Panc1 (cell line): ENCODE results near the gene DGCR8. TPM values are rescaled to one million over a fixed set of nuclear protein-coding genes. Genes with fewer than 3 reads are reported as not detected.

Source experiments
- ATAC-seq: fragments of 200-7000 bp; cut with Tn5 transposase; 2 replicates; pipeline ENCODE4 v1.9.1; 2020; ENCODE audit warnings: mild to moderate bottlenecking, moderate library complexity
- BruUV-seq: library from RNA; stranded (reverse); fragments of 400-500 nt; replicated peaks from 2 replicates; lab custom pipeline; 2021; lab: Mats Ljungman, UMichigan
- CTCF ChIA-PET: fragments of 300-600 bp; sonication (Branson Sonifier 250); formaldehyde crosslinking; loops from one replicate; lab custom pipeline; 2022; ENCODE audit warnings: antibody characterized with exemption; lab: Charles Lee
- POLR2A ChIA-PET: fragments of 300-600 bp; sonication (Branson Sonifier 250); formaldehyde crosslinking; loops from one replicate; lab custom pipeline; 2022; ENCODE audit warnings: antibody characterized with exemption; lab: Charles Lee
- DNase-seq: peaks from one replicate; pipeline ENCODE4 v3.0.0-alpha.2; 2010; ENCODE audit warnings: low read depth, low spot score
- H3K27ac ChIP-seq: 2 replicates; pipeline ENCODE4 v1.5.1; 2011; ENCODE audit warnings: mild to moderate bottlenecking, low read length, inconsistent platforms
- H3K27me3 ChIP-seq: fragments of 200-500 bp; sonication (Bioruptor generic); 2 replicates; pipeline ENCODE4 v1.6.0; 2014; ENCODE audit warnings: low read length, inconsistent platforms; ENCODE audit not compliant: control insufficient read depth, insufficient read depth
- H3K36me3 ChIP-seq: fragments of 200-500 bp; sonication (Bioruptor generic); 2 replicates; pipeline ENCODE4 v1.5.1; 2014; ENCODE audit warnings: inconsistent platforms, mild to moderate bottlenecking, low read length, moderate library complexity; ENCODE audit not compliant: control insufficient read depth, insufficient read depth
- H3K4me1 ChIP-seq: 2 replicates; pipeline ENCODE4 v1.5.1; 2011; ENCODE audit warnings: inconsistent platforms, mild to moderate bottlenecking, low read length, moderate library complexity; ENCODE audit not compliant: control insufficient read depth, insufficient read depth
- H3K4me3 ChIP-seq, 2 experiments: 2 replicates each; pipeline ENCODE4 v1.5.1; 2011 to 2012; ENCODE audit warnings: low read depth in 2 of 2, low read length in 2 of 2, mild to moderate bottlenecking in 2 of 2, inconsistent platforms in 1 of 2, moderate library complexity in 1 of 2
- H3K9me3 ChIP-seq: fragments of 200-500 bp; sonication (Bioruptor generic); 2 replicates; pipeline ENCODE4 v1.5.1; 2014; ENCODE audit warnings: low read depth, mild to moderate bottlenecking, inconsistent platforms, low read length, moderate library complexity; ENCODE audit not compliant: control insufficient read depth, insufficient read depth
- POLR2AphosphoS5 ChIP-seq: IDR thresholded peaks from 2 replicates; pipeline ENCODE4 v1.6.1; 2012; ENCODE audit warnings: mild to moderate bottlenecking, low read depth, low read length, moderate library complexity
- SIN3A ChIP-seq: IDR thresholded peaks from 2 replicates; pipeline ENCODE4 v1.6.1; 2012; ENCODE audit warnings: low read depth, mild to moderate bottlenecking, low read length, moderate library complexity, borderline replicate concordance; ENCODE audit not compliant: insufficient read depth
- TCF7L2 ChIP-seq: IDR thresholded peaks from 2 replicates; pipeline ENCODE4 v1.6.1; 2011; ENCODE audit warnings: mild to moderate bottlenecking, low read depth, low read length, inconsistent platforms
- in situ Hi-C: cut with HindIII; loops from 2 replicates; pipeline ENCODE4 v1.10.0; 2016; ENCODE audit warnings: low sequenced_read_pairs, low pct_unique_long_range_greater_than_20kb
- intact Hi-C: fragments of 100-400 bp; cut with micrococcal nuclease; formaldehyde crosslinking; loops from one replicate; pipeline ENCODE4 v1.10.0; 2022; ENCODE audit not compliant: unreplicated experiment
- total RNA-seq: library from RNA; stranded (reverse); gene quantifications from one replicate; pipeline ENCODE4 v1.2.1, GENCODE V29; 2021; ENCODE audit not compliant: unreplicated experiment
- TF ChIP-seq, protein P1 (sequence below), 2 experiments: IDR thresholded peaks; 2 replicates each; pipeline ENCODE4 v1.6.1; 2011 to 2012; ENCODE audit warnings: low read depth in 2 of 2, control low read depth in 1 of 2, low read length in 1 of 2, mild to moderate bottlenecking in 1 of 2, moderate library complexity in 1 of 2; ENCODE audit not compliant: insufficient read depth in 1 of 2
- TF ChIP-seq, protein P2 (sequence below): fragments of 450-650 bp; IDR thresholded peaks from 2 replicates; pipeline ENCODE4 v1.5.1; 2017; ENCODE audit warnings: mild to moderate bottlenecking

The DGCR8 gene
- total RNA-seq, 1 experiment from 2014 or later: 35.0 TPM

DNA sequence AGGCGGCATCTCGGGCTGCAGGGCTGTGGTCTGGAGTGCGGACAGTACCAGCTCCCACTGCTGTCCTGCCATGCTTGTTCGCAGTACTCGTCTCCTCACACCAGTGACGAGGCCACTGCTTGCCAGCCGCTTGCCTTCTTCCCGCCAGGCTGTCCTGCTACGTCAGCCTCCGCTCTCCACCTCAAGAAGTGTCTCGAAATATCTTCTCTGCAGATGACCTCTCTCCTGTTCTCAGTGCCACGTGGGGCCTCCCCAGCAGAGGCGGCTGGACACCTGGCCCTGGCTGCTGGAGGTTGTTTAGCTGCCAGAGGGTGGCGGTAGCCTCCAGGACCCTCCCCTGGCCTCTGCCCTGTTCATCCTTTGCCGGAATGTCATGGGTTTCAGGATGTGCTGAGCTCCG, 73.9 kb downstream of the DGCR8 start:
- POLR2A ChIA-PET: no interaction called here
- Histone ChIP-seq H3K27me3 (no peaks in the 10 kb centered on the region), H3K27ac (no peak overlapping the region), H3K36me3 (no peaks in the 10 kb centered on the region), H3K4me1 (no peaks in the 10 kb centered on the region), H3K9me3 (no peaks in the 10 kb centered on the region), H3K4me3 (no peak overlapping the region)
- in situ Hi-C loops: no loop called here
- no TSS peak for BruUV-seq
- intact Hi-C loops: no loop called here
- DNase-seq: no peak
- TF ChIP-seq TCF7L2 (no peak), SIN3A (no peak), POLR2AphosphoS5 (no peak)
- TF ChIP-seq, protein P1, sequence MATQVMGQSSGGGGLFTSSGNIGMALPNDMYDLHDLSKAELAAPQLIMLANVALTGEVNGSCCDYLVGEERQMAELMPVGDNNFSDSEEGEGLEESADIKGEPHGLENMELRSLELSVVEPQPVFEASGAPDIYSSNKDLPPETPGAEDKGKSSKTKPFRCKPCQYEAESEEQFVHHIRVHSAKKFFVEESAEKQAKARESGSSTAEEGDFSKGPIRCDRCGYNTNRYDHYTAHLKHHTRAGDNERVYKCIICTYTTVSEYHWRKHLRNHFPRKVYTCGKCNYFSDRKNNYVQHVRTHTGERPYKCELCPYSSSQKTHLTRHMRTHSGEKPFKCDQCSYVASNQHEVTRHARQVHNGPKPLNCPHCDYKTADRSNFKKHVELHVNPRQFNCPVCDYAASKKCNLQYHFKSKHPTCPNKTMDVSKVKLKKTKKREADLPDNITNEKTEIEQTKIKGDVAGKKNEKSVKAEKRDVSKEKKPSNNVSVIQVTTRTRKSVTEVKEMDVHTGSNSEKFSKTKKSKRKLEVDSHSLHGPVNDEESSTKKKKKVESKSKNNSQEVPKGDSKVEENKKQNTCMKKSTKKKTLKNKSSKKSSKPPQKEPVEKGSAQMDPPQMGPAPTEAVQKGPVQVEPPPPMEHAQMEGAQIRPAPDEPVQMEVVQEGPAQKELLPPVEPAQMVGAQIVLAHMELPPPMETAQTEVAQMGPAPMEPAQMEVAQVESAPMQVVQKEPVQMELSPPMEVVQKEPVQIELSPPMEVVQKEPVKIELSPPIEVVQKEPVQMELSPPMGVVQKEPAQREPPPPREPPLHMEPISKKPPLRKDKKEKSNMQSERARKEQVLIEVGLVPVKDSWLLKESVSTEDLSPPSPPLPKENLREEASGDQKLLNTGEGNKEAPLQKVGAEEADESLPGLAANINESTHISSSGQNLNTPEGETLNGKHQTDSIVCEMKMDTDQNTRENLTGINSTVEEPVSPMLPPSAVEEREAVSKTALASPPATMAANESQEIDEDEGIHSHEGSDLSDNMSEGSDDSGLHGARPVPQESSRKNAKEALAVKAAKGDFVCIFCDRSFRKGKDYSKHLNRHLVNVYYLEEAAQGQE (IDR thresholded peaks at IDR 0.05; ENCODE audit: insufficient read depth in 1 of 2, low read depth in 2 of 2, low read length in 1 of 2): no peak
- TF ChIP-seq, protein P2, sequence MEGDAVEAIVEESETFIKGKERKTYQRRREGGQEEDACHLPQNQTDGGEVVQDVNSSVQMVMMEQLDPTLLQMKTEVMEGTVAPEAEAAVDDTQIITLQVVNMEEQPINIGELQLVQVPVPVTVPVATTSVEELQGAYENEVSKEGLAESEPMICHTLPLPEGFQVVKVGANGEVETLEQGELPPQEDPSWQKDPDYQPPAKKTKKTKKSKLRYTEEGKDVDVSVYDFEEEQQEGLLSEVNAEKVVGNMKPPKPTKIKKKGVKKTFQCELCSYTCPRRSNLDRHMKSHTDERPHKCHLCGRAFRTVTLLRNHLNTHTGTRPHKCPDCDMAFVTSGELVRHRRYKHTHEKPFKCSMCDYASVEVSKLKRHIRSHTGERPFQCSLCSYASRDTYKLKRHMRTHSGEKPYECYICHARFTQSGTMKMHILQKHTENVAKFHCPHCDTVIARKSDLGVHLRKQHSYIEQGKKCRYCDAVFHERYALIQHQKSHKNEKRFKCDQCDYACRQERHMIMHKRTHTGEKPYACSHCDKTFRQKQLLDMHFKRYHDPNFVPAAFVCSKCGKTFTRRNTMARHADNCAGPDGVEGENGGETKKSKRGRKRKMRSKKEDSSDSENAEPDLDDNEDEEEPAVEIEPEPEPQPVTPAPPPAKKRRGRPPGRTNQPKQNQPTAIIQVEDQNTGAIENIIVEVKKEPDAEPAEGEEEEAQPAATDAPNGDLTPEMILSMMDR: no peak
- CTCF ChIA-PET: no interaction called here
- ATAC-seq: no peak

- BruUV-seq: no TSS peak
- POLR2A ChIA-PET: no interaction called here
- TF ChIP-seq, protein P2: peak; percentile 21; the same call in 1 of the 2 replicates
- no peak for TF ChIP-seq TCF7L2
- Histone ChIP-seq H3K9me3 (no peaks in the 10 kb centered on the region), H3K4me1 (no peaks in the 10 kb centered on the region), H3K27me3 (no peaks in the 10 kb centered on the region), H3K4me3 (peak overlapping the region in 1 of 2 experiments; percentile 25; a peak in 1 of 4 replicates), H3K27ac (no peak overlapping the region), H3K36me3 (no peaks in the 10 kb centered on the region)
- ATAC-seq: no peak
- CTCF ChIA-PET: no interaction called here
- in situ Hi-C loops (no loop called here), intact Hi-C loops (no loop called here)
- no peak for DNase-seq
Observed at GRCh38 chr22:20154602-20155187, 74.7 kb downstream of the DGCR8 start.
